ENCODE results near the gene FBXO15.
A peak's percentile ranks its signal among the peaks of the same experiment; 100 is the strongest.

Gene FBXO15

DNA sequence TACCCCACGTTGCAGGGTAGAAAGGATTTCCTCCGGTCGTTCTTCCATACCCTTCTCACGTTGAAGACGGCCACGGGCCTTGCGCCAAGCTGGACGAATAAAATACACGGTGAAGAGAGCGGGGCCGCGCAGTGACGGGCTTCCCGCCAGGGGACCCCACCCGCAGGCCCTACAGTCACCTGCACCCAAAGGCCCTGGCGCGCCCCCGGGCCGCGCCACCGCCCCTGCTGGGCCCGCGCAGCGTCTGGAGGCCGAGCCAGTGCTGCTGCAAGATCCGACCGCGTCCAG, 199 bp downstream of the FBXO15 start:
- TF ChIP-seq, protein P1, sequence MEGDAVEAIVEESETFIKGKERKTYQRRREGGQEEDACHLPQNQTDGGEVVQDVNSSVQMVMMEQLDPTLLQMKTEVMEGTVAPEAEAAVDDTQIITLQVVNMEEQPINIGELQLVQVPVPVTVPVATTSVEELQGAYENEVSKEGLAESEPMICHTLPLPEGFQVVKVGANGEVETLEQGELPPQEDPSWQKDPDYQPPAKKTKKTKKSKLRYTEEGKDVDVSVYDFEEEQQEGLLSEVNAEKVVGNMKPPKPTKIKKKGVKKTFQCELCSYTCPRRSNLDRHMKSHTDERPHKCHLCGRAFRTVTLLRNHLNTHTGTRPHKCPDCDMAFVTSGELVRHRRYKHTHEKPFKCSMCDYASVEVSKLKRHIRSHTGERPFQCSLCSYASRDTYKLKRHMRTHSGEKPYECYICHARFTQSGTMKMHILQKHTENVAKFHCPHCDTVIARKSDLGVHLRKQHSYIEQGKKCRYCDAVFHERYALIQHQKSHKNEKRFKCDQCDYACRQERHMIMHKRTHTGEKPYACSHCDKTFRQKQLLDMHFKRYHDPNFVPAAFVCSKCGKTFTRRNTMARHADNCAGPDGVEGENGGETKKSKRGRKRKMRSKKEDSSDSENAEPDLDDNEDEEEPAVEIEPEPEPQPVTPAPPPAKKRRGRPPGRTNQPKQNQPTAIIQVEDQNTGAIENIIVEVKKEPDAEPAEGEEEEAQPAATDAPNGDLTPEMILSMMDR (IDR thresholded peaks at IDR 0.05; ENCODE audit: control insufficient read depth, insufficient read depth, low read depth, low read length, missing control alignments), result no peak
- no peak for DNase-seq (ENCODE audit: low read depth)

DNA sequence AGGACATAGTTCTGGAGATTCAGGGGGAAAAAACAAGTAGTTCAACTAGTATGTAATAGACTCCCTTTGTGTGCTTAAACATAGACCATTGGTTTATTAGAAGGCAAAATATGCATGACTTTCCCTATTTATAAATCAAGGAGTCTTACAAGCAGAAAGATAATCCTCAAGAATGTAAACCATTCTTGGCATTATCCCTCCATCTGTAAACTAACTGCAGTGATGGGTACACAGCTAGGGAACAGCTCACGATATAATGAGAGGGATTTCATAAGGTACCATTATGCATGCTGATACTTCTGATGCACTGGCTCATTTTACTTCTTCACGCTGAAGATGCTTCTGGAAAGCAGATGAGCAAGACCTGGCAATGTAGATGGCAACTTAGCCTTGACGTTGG, 878 bp downstream of the FBXO15 start:
- peak; percentile 59 for DNase-seq (ENCODE audit: low read depth)
- TF ChIP-seq, protein P1 (IDR thresholded peaks at IDR 0.05; ENCODE audit: control insufficient read depth, insufficient read depth, low read depth, low read length, missing control alignments), result no peak
- peak overlapping the region; percentile 84 for H3K4me3 ChIP-seq (ENCODE audit: control insufficient read depth, low read depth, low read length)

More for the DNA sequence above, 199 bp downstream of the FBXO15 start:
- H3K4me3 ChIP-seq (ENCODE audit: control insufficient read depth, low read depth, low read length), result peak overlapping the region; percentile 84

DNA sequence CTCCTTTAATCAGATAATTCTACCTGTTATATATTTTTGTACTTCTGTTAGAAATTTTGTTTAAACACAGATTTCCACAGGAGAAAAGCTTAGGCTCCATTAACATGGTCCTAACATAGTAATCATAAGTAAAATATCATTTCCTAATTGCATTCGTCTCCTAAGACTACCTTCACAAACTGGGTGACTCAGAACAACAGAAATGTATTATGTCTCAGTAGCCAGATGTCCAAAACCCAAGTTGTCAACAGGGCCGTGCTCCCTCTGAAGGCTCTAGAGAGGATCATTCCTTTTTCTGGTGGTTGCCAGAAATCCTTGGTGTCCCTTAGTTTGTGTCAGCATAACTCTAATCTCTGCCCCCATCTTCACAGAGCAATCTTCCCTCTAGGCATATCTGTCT, 5.4 kb downstream of the FBXO15 start:
- TF ChIP-seq, protein P1 (IDR thresholded peaks at IDR 0.05; ENCODE audit: control insufficient read depth, insufficient read depth, low read depth, low read length, missing control alignments), result no peak
- no peak overlapping the region for H3K4me3 ChIP-seq (ENCODE audit: control insufficient read depth, low read depth, low read length)
- DNase-seq (ENCODE audit: low read depth), result no peak

DNA sequence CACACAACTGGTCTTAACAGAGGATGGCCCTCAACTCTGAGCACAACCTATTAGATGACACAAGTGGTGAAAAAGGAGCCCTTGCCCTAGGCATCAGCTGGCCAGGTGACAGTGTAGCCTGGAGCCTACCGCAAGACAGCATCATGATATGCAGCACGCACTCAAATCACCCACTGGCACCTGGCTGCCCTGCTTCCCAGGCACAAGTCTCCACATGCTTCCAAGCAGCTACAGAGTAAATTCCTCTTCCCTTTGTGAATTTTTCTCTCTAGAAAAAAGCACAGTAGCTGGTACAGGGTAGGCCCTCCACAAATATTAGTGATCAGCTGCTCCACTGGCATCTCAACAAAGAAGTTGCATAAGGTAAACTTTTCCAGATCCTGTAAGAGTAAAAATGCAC, 6.0 kb downstream of the FBXO15 start:
- no peak overlapping the region for H3K4me3 ChIP-seq (ENCODE audit: control insufficient read depth, low read depth, low read length)
- DNase-seq (ENCODE audit: low read depth), result no peak
- TF ChIP-seq, protein P1 (IDR thresholded peaks at IDR 0.05; ENCODE audit: control insufficient read depth, insufficient read depth, low read depth, low read length, missing control alignments), result no peak

DNA sequence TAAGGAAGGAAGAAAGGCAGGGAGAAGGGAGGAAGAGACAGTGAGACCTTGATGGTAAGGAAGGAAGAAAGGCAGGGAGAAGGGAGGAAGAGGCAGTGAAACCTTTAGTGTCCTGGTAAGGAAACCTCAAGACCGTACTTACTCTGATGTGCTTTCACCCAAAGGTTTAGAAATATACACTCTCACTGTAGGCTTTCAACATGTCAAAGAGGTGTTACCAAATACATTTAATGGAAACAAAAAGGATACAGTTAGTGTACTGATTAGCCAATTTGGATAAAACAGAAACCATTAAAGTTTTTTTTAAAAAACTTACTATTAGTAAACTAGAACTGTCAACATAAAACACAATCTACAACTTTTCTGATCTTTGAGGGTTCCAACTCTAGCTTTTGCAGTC, 7.1 kb downstream of the FBXO15 start:
- H3K4me3 ChIP-seq (ENCODE audit: control insufficient read depth, low read depth, low read length), result no peak overlapping the region
- TF ChIP-seq, protein P1 (IDR thresholded peaks at IDR 0.05; ENCODE audit: control insufficient read depth, insufficient read depth, low read depth, low read length, missing control alignments), result no peak
- no peak for DNase-seq (ENCODE audit: low read depth)

DNA sequence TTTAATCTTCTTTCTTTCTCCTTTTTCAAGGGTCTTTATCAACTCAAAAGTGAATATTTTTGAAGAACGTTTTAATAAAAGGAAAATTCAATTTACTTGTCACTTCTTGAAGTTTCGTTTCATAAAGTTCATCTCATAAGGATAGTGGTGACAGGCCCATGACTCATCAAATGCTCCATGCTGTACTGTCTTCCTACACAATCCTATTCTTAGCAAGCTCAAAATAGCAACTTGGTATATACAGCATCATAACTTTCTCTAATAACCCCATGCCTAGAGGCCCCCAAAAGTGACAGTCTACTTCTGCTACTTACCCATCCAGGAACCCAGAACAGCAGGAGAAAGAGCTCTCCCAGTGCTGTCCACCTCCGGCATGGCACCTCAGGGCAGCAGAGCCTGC, 7.7 kb downstream of the FBXO15 start:
- DNase-seq (ENCODE audit: low read depth), result peak; percentile 11
- no peak overlapping the region for H3K4me3 ChIP-seq (ENCODE audit: control insufficient read depth, low read depth, low read length)
- TF ChIP-seq, protein P1 (IDR thresholded peaks at IDR 0.05; ENCODE audit: control insufficient read depth, insufficient read depth, low read depth, low read length, missing control alignments), result no peak

DNA sequence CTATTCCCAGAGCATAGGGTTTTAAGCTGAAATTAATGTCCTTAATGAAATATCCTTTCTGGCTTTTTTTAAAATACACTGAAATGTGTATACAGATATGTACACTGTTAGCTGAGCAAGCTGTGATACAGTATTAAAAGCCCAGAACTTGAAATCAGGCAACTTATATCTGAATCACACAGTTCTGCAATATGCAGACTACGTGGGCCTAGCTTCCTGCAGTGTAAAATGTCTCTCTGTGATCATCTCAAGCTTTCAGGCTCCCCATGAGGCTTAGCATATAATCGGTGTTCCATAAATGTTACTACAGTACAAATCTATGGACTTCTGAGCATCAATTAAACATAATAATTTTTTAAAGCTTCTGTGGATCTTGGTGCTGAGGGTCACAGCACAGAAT, 8.2 kb downstream of the FBXO15 start:
- TF ChIP-seq, protein P1 (IDR thresholded peaks at IDR 0.05; ENCODE audit: control insufficient read depth, insufficient read depth, low read depth, low read length, missing control alignments), result no peak
- DNase-seq (ENCODE audit: low read depth), result no peak
- H3K4me3 ChIP-seq (ENCODE audit: control insufficient read depth, low read depth, low read length), result no peak overlapping the region

Data from AG09309 (cell line).